M059J (cell line): Measurements from ENCODE around the gene GABBR2. TPM values are rescaled to one million over a fixed set of nuclear protein-coding genes. Genes with fewer than 3 reads are reported as not detected.

Experiments
- DNase-seq: peaks from one replicate; pipeline ENCODE4 v3.0.0-alpha.2; 2012; ENCODE audit warnings: low read depth
- total RNA-seq: library from RNA; depleted of rRNA; stranded (reverse); fragments of >200 nt; shearing (Covaris generic); gene quantifications from 2 replicates; pipeline ENCODE4 v1.2.3, GENCODE V29; 2014

The GABBR2 gene
- total RNA-seq, 1 experiment from 2014 or later: not detected

DNA sequence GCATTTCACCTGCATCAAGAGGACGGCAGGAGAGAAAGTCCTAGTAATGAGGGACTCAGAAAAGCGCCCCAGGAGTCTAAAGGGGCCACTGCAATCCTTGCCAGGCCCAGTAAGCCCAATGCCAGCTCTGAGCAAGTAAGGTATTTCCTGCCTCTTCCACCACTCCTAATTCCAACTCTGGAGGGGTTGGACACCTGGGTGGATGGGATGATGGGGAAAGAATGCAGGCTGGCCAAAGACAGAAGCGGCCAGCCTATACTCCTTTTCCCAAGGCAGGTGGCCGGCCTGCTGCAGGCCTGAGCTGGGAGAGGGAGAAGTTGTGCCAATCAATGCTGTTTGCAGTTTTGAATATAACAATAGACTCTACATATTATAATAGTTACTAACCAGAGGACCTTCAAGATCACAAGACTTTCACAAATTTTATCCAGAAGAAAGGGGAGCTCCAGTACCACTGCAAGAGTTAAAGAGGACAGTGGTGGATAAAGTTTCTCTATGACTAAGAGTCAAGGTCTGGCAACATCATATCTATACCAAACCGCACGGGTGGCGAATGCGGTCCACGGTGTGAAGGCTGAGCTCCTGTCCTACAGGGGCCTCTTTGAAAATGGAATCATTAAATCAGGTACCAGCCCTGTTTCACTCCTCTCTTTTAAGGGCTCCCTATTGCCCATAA is 338.3 kb downstream of the GABBR2 start:
- DNase-seq: no peak

DNA sequence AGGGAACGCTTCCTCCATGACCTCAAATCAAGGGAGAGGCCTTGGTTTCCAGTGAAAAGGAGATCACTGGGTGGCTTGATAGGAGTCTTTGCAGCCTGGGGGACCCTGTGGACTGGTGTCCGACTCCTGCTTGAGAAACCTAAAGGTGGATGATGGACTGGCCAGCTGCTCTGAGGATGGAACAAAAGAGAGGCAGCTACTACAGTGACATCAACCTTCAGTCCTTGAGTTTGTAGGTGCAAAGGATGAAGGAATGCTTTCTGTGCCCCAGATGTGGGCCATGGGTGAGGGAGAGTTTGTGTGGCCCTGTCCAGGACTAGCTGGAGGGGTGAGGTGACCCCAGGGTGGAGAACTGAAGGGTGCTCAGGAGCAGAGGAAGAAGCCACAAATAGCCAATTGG is 338.8 kb downstream of the GABBR2 start:
- no peak for DNase-seq

DNA sequence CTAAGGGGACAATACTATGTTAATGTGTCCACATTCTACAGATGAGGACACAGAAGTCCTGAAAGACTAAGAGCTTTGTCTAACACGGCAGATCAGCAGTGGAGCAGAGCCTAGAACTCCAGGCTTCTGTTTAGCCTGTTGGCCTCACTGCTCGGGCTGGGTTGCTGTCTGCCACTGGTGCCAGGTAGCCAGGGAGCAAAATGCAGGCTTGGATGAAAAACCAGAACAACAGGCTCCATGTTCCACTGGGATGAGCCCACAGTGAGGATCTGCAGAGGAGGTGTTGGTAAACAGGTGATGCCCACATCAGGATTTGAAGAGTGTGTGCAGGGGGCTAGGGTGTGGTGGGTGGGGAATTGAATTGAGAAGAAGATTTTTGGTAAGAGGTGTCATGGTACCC is 339.3 kb downstream of the GABBR2 start:
- DNase-seq: no peak

DNA sequence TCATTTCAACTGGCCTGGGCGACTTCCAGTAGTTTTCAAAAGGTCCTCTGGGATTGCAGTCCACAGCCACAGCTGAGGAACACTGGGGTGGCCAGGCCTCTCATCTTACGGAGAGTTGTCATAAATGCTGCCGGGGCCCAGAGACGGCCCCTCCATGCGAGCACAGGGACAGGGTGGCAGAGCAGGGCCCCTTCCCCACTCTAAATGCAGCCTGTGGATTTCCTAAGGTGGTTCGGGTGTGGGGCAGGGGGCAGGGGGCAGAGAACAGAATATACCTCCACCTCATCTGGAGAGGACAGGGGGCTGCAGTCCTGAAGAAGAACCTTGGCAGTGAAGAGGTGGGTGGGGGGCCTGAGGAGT is 339.7 kb downstream of the GABBR2 start:
- no peak for DNase-seq

DNA sequence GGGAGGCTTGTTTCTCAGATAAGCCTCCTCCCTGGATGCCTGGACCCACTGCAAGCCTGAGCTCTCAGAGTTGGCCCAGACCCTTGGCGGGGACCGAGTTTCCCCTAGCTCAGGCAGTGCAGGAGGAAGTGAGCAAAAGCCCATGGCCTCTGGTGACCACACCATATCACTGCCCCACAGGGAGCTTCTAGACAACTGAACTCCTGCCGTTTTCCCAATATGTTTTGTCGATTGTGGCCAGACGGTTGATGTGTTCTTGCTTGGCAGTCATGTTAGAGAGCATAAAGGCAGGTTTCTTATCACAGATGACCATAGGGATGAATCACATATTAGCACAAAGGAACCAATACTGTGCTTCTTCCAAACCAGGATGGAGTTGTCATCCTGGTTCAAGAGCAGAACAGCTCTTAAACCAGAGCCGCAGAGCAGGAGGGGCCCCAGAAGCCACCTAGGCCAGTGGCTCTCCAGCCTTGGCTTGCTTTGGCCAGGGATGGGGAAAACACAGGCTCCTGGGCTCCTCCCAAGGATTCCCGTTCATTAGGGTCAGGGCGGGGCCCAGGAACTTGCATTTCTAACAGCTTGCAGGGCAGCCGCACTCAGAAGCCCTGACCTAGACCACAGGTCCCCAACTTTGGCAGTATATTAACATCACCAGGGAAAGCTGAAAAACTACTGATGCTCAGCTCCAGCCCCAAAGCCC is 340.2 kb downstream of the GABBR2 start:
- DNase-seq: no peak

DNA sequence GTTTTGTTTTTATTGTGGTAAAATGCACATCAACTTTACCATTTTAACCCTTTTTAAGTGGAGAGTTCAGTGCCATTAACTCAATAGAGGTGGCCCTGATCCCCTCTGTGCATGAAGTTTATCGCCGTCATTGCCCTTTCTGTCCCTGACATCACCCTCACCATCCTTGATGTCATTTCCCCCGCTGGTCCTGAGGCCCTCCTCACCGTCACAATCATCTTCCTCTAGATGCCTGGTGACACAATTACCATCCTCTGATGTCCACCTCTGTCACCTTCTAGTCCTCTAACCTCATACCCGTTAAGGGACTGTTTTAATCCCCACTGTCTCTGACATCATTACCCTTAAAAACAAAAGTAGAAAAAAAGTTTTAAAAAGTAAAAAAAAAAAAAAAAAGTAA is 340.8 kb downstream of the GABBR2 start:
- DNase-seq: no peak

DNA sequence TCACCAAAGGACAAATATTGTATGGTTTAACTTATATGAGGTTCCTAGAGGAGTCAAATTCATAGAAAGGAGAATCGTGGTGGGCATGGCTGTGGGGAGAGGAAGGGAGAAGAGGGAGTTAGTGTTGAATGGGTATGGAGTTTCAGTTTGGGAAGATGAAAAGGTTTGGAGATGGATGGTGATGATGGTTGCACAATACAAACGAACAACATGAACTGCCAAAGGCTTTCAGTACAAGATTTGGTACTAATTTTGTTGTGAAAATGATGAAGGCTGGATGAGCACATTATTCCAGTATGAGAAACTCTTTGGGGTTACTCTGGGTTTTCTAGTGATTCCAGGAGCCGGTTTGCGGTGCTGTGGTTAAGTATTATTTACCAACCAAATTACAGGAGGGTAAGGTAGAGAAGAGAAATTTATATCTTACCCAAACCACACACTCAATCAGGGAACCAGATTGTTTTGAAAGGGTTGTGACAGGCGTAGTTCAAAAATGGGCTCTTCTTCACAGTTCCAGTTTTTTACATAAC is 341.3 kb downstream of the GABBR2 start:
- DNase-seq: peak; percentile 39

DNA sequence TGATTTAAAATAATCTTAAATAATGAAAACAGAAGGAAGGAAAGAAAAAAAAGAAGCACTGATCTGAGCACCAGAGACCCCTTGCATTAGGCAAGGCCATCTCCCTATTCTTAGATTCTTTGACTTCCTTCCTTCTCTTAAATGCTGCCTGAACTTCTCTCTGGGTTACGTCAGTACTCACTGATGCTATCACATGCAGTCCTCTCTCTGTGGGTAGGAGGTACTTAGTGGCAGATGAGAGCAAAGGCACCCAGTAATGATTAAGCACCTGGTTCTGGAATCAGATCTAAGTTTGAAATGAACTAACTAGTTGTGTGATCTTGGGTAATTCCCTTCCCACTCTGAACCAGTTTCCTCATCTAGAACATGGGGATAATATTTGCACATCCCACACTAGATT is 343.0 kb downstream of the GABBR2 start:
- DNase-seq: no peak

DNA sequence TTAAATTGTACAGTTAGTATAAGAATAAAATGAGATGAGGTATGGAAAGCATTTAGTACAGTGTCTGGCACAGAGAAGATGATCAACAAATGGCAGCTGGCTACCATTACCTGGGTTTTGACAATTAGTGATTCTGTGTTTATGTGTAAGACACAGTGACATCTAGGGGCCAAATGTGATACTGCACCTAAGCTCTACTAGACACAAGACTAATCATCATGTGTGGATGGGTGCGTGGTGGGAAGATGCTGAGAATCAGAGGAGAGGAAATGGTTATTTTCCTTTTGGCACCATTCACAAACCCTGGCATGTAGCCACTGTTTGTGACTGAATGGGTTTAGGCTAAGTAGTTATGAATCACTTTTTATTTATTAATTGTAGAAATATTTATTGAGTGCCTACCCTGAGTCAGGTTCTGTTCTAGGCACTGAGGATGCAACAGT is 343.5 kb downstream of the GABBR2 start:
- DNase-seq: peak; percentile 35

DNA sequence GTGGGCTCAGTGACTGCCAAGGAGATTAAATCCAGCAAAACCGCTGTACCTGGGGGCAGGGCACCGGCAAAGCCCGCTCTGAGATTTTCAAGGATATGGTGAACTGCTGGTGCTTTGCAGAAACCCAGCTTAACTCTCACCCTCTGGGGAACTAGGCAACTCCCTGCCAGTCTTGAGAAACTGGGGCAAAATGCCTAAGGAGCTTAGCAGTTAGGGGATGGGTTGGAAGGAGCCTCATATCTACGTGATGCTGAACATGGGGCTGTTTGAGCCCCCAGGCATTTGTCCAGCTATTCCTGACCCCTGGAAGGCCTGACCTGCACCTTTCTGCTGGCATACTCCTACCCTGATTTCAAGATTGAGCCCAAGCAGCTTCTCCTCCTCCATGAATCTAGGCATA is 344.6 kb downstream of the GABBR2 start:
- DNase-seq: no peak

DNA sequence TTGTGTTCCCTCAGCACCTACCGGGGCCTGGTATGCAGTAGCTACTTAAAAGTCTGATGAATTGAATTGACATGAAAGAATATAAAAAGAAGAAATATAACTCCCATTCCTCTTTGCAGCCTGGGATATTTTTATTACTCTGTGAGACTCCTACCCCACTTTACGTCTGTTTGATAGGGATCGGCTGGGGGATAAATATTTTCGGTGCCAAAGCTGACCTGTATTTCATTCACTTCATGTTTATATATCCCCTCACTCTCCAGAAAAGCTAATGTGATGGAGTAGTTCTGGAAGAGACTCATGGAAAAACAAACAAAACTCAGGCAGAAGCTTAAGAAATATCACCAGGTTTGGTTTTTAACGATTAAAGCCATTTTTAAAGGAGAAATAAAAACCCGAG is 345.1 kb downstream of the GABBR2 start:
- DNase-seq: no peak

DNA sequence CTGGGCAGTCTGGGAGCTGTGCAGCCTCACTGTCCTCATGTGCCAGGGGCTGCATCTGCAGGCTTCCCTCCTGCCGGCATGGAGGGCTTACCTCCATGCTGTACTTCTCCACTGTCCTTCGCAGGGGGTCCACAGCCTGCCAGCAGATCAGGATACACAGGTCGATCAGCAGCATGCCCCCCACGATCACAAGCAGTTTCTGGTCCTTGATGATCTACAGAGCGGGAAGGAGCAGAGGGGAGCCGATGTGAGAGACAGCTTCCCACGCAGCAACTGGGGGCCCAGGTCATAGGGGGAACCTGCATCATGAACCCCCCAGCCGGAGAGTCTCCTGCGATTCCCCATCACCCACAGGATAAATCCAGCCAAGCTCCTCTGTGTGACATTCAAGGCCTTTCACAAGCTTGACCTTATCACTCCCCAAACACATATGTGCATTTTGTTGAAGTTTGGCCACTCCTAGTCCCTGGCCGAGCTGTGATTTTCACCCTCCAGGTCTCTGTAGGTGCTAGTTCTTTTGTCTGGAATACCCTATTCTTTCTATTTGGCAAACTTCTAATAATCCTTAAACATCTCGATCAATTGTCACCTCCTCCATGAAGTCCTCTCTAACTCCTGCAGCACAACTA is 346.0 kb downstream of the GABBR2 start:
- DNase-seq: no peak

DNA sequence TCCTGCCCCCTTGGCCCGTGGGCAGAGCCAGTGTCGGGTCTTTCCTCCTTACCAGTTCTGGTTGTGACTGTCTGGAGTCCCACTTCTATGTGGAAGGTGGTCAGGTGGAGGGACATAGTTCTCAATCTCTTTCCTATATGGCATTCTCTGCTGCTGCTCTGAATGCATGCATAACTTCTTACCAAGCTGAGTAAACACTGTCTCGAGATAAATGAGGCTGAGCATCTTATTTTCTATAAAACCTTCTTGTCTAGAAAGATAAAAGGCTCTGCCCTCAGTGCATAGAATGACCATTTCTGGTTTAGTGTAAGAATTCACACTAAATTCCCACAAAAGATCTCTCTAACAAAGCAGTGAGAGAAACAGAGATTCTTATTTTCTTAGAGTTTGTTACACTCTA is 347.1 kb downstream of the GABBR2 start:
- DNase-seq: no peak

DNA sequence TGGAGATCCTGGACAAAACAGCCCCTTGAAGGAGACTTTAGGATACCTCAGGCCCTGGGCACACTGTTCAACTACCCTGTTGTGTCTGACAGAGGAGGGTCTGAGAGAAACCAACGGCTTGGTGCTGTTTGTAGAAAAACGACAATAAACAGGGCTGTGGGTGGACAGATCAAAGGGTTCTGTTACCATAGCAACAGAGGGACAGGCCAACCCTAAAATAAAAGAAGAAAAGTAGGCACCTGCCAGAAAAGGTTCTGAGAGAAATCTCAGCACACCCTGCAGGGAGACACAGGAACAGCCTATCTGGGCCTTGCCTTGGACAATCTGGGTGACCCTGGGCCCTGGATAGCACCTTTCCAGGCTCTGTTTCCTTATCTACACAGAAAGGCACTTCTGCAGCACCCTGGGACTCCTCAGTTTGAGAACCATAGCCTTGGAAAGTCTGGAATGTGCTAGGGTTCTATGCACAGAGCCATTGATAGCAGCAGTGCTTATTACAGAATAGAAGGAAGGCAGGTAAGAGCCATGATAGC is 348.5 kb downstream of the GABBR2 start:
- no peak for DNase-seq

DNA sequence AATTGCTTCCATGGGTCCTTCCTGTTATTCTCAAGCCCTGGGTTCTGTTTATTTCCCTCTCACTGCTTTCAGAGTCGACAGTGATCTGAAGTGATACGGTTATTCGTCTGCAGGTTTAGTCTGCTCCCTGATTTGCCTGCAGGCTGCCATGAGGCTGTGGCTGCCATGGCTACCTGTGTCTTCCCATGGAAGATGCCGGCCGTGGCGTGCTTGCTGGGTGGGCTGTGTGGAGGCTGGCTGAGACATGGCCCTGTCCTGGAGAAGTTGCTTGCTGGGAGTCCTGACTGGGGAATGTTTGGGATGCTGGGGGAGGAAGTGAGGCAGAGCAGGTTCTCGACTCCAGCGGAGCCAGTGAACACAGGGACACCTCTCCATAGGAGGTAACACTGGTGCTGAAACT is 349.2 kb downstream of the GABBR2 start:
- no peak for DNase-seq

DNA sequence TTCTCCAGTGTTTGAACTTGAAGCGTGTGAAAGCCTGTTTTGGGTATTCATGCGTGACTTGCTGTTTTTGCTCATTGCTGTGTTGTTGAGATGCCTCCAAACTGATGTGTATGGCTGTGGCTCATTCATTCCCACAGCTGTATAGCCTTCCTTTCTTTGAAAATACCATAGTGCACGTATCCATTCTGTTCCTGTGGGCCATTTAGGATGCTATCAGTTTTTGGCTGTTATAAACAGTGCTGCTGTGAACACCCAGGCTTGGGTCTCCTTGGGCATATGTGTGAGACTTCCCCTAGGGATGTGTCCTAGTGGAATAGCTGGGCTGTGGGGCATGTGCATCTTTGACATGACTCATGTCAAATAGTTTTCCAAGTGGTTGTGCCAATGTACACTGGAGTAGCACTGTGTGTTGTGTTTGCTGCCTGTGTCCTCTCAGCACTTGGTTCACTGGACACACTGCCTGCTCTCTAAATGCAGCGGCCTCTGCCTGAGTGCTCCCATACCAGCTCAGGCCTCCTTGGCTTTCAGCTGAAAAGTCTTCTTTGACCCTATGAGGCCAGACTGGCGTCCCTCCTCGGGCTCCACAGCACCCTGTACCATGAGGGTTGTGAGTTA is 350.7 kb downstream of the GABBR2 start:
- peak; percentile 45 for DNase-seq

DNA sequence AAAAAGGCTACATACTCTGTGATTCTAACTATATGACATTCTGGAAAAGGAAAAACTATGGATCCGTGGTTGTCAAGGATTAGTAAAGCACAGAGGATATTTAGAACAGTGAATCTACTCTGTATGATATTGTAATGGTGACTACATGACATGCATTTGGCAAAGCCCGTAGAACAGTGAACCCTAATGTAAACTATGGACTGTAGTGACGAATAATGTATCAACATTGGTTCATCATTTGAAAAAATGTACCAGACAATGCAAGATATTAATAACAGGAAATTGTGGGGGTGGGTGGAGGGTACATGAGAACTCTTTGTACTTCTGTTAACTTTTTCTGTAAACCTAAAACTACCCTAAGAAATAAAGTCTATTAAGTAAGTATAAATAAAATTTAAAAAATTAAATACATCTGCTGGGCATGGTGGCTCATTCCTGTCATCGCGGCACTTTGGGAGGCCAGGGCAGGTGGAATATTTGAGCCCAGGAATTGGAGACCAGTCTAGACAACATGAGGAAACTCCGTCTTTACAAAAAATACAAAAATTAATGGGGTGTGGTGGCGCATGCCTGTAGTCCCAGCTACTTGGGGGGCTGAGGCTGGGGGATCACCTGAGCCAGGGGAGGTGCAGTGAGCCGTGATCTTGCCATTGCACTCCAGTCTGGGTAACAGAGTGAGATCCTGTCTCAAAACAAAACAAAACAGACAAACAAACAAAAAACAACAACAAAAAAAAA is 351.6 kb downstream of the GABBR2 start:
- no peak for DNase-seq

DNA sequence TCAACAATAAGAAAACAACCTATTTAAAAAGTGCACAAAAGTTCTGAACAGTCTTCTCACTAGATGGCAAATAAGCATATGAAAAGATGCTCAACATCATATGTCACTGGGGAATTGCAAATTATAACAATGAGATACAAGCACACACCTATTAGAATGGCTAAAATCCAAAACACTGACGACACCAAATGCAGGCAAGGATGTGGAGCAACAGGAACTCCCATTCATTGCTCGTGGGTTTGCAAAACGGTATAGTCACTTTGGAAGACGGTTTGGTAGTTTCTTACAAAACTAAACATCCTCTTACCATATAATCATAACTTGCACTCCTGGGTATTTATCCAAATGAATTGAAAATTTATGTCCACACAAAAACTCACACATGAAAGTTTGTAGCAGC is 352.4 kb downstream of the GABBR2 start:
- DNase-seq: no peak

DNA sequence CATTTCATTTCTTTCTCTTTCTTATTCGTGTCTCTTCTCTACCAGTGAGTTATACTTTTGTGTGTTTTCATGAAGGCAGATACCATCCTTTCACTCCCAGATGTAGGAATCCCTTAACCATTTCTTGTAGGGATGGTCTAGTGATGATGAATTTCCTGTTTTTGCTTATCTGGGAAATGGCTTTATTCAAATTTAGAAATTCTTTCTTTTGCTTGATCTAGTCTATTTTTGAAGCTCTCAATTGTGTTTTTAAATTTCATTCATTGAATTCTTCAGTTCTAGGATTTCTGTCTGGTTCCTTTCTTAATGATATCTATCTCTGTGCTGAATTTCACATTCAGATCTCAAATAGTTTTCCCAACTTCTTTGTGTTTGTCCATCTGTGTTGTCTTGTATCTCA is 357.4 kb downstream of the GABBR2 start:
- DNase-seq: no peak

DNA sequence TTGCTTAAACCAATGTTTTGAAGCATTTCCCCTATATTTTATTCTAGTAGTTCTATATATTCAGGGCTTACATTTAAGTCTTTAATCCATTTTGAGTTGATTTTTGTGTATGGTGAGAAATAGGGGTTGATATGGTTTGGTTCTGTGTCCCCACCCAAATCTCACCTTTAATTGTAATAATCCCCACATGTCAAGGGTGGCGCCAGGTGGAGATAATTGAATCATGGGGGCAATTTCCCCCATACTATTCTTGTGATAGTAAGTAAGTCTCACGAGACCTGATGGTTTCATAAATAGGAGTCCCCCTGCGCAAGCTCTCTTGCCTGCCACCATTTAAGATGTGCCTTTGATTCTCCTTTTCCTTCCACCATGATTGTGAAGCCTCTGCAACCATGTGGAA is 361.1 kb downstream of the GABBR2 start:
- no peak for DNase-seq

DNA sequence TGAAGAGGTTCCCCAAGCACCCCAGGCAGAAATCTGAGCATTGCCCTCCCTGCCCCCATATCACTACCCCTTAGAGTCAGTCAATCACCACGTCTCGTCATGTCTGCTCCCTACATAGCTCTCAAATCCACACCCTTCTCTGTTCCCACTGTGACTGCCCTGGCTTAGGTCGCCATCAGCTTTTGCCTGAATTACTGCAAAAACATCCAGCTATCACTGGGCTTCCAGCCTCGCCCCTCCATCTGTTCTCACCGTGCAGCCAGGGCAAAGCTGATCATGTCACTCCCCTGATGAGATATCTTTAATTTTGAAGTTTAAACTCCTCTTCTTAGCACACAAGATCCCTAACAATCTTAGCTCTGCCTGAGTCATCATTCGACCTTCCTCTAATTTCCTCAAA is 363.7 kb downstream of the GABBR2 start:
- no peak for DNase-seq

DNA sequence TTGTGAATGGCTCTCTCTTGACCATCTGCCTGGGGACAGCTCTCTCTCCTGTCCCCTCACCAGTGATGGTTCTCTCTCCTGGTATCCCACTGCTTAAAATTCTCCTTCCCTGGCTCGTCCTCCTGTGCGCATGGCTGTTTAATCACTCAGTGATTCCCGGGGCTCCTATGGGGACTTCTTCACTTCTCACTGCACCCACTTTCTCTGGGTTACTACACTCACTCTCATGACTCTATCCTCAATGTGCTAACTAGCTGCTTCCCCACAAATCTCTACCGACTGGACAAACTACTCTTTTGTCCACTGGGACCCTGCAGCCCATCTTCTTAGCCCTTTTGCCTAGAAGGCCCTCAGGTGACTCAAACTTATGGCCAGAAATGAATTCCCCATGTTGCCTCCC is 364.2 kb downstream of the GABBR2 start:
- DNase-seq: no peak
